Vagina (tissue), 2 donors: ENCODE measurements around the gene TERT.

ENCODE experiments used
- POLR2A ChIP-seq, 2 donors: fragments of 450-650 bp; IDR thresholded peaks; one replicate each; pipeline ENCODE4 v1.6.1; 2017; ENCODE audit warnings: antibody characterized with exemption in 2 of 2, mild to moderate bottlenecking in 2 of 2, moderate library complexity in 2 of 2
- POLR2AphosphoS5 ChIP-seq, 2 donors: sonication (generic); formaldehyde crosslinking; IDR thresholded peaks; one replicate each; pipeline ENCODE4 v1.9.0; 2017; ENCODE audit warnings: antibody characterized with exemption in 2 of 2, mild to moderate bottlenecking in 2 of 2, low read depth in 1 of 2; ENCODE audit not compliant: insufficient read depth in 1 of 2
- TF ChIP-seq, protein P1 (sequence below), 3 experiments: fragments of 450-650 bp in 2 of 3; fragments of 200-600 bp in 1 of 3; sonication (generic) in 1 of 3; IDR thresholded peaks; one replicate each; pipeline ENCODE4 v1.5.1; 2017 to 2019; ENCODE audit warnings: antibody characterized with exemption in 3 of 3, mild to moderate bottlenecking in 2 of 3, moderate library complexity in 2 of 3

DNA sequence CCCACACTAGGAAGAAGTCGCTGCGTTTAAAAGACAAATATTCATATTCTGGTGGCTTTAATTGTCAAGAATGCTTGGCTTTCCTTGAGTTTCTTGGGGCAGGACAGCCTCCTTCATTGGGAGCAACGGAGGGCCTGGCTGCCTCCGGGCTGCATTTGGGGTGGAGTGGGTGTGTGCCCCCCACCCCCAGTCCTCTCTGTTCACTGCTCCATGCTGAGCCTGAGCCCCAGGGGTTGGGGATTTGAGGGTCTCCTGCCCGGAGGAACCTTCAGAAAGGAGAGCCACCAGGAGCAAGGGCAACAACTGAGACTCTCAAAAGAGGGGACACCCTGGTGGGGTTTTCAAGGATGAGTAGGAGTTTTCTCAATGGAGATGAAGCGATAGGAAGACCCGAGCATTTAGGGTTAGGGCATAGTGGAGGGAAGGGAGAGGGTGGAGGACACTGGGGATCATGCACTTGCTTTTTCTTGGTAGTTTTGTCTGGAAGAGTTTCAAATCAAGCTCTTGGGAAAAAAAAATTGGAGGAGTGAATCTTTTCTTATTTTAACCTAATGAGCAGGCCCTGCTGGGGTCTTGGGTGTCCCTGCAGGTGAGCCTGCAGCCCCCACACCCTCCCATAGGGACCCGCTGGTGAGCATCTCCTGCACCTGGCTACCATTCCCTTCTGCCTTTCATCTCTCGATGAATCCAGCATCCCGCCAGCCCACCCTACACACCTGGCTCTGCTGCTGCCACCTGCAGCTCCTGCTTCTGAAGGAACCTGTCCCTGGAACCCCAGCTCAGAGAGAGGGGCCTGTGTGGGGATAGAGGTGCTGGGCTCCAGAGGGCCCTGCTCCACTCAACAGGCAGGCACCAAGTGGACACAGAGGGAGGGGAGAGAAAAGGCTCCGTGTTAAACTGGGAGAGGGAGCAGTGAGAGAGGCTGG, 89.3 kb downstream of the TERT start:
- TF ChIP-seq POLR2AphosphoS5 (IDR thresholded peaks at IDR 0.05; ENCODE audit: insufficient read depth in 1 of 2, low read depth in 1 of 2) (no peak), POLR2A (IDR thresholded peaks at IDR 0.05) (no peak)
- TF ChIP-seq, protein P1, sequence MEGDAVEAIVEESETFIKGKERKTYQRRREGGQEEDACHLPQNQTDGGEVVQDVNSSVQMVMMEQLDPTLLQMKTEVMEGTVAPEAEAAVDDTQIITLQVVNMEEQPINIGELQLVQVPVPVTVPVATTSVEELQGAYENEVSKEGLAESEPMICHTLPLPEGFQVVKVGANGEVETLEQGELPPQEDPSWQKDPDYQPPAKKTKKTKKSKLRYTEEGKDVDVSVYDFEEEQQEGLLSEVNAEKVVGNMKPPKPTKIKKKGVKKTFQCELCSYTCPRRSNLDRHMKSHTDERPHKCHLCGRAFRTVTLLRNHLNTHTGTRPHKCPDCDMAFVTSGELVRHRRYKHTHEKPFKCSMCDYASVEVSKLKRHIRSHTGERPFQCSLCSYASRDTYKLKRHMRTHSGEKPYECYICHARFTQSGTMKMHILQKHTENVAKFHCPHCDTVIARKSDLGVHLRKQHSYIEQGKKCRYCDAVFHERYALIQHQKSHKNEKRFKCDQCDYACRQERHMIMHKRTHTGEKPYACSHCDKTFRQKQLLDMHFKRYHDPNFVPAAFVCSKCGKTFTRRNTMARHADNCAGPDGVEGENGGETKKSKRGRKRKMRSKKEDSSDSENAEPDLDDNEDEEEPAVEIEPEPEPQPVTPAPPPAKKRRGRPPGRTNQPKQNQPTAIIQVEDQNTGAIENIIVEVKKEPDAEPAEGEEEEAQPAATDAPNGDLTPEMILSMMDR (IDR thresholded peaks at IDR 0.05), result no peak
